Measurements from ENCODE around the gene FAM204A.

DNA sequence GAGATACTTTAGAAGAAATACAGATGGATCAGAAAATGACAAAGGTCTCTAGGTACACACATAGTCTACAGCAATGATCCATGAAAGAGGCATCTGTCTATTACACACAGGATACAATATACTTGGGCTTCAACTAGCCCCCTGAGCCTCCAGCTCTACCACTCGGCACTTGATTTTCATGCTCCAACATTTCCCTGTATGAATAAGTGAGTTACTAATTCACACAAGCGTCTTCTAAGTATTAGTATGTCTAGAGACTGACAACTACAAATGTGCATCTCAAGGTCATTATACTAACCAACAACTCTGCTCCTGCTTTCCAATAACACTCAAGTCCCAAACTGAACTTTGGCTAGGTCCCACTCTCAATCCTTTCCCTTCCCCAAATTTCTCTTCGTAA, 8.3 kb downstream of the FAM204A start:
- TF ChIP-seq GATA2 (IDR thresholded peaks at IDR 0.05; ENCODE audit: low read depth, low read length): no peak
- no peak for TF ChIP-seq GATA3 (IDR thresholded peaks at IDR 0.05; ENCODE audit: low read depth, low read length)

All from SH-SY5Y (cell line).